Measurements from ENCODE around the gene SPATA9.

- no peak for TF ChIP-seq CTCF (IDR thresholded peaks at IDR 0.05 in 4 of 5, conservative IDR thresholded peaks at IDR 0.05 in 1 of 5)
- TF ChIP-seq POLR2A (IDR thresholded peaks at IDR 0.05): no peak
Measured at GRCh38 chr5:95634081-95634480, 48.7 kb downstream of the SPATA9 start.
